ENCODE results near the gene PIGU.
A peak's percentile ranks its signal among the peaks of the same experiment; 100 is the strongest.

GRCh38 chr20:34538671-34539123 is 138.2 kb downstream of the PIGU start:
- peak; percentile 94 for TF ChIP-seq CTCF (conservative IDR thresholded peaks at IDR 0.05; ENCODE audit: low read length)
- TF ChIP-seq EZH2phosphoT487 (IDR thresholded peaks at IDR 0.05; ENCODE audit: borderline replicate concordance, low read depth, low read length) = no peak

Data from OCI-LY7 (cell line).